HG02885 (cell line): ENCODE data around the gene PRPSAP2.
A peak's percentile ranks its signal among the peaks of the same experiment; 100 is the strongest.

ENCODE experiments used
- ATAC-seq: cut with Tn5 transposase; IDR thresholded peaks from one replicate; pipeline ENCODE4 v1.9.1; 2021; ENCODE audit warnings: mild to moderate bottlenecking; ENCODE audit not compliant: unreplicated experiment, poor library complexity

PRPSAP2 gene

DNA sequence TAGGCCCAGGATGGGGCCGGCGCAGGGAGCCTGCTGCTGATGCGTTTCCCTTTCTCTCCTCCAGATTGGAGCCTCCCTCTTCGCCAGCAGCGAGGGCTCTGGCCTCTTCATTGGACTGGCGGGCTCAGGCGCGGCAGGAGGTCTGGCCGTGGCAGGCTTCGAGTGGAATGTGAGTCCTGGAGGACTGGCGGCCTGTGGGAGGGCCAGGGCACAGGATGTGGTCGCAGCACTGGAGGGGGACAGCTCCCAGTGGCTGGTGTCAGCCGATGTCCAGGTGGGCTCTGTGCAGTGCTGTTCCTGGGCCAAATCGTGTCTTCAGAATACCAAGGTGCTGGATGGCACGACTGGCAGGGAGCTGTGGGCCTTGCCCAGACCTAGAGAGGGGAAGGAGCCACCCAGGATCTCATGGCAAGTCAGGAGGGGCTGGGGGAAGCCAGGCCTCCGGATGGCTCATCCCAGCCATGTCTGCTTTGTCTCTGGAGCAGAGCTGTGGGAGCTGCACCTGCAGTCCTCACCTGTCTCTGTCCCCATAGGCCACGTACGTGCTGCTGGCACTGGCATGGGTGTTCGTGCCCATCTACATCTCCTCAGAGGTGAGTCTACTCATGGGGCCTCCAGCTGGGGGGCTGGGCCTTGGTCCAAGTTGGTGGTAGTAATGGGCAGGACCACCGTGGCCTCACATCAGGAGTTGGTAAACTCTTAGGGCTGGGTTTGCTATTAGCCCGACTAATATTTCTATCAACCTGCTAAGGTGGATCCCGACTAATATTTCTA is 101.3 kb downstream of the PRPSAP2 start:
- no peak for ATAC-seq

- no peak for ATAC-seq
Observed at GRCh38 chr17:18959845-18960240, 101.9 kb downstream of the PRPSAP2 start.

DNA sequence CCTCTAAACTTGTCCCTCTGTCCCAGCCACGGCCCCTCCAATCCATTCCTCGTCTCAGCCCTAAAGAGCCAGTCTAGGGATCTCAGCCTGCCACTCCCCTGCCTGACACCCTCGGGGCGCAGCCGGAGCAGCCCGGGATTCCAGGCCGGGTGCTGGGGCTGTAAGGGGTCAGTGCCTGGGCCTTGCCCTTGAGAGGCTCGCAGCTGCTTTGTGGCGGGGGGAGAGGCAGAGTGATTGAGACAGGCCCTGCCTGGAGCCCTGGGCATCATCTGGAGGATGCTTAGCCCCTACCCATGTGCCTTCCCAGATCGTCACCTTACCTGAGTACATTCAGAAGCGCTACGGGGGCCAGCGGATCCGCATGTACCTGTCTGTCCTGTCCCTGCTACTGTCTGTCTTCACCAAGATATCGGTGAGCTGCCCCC is 102.3 kb downstream of the PRPSAP2 start:
- ATAC-seq: no peak

- peak; percentile 68 for ATAC-seq
Observed at GRCh38 chr17:18960803-18961511, 103.0 kb downstream of the PRPSAP2 start.

DNA sequence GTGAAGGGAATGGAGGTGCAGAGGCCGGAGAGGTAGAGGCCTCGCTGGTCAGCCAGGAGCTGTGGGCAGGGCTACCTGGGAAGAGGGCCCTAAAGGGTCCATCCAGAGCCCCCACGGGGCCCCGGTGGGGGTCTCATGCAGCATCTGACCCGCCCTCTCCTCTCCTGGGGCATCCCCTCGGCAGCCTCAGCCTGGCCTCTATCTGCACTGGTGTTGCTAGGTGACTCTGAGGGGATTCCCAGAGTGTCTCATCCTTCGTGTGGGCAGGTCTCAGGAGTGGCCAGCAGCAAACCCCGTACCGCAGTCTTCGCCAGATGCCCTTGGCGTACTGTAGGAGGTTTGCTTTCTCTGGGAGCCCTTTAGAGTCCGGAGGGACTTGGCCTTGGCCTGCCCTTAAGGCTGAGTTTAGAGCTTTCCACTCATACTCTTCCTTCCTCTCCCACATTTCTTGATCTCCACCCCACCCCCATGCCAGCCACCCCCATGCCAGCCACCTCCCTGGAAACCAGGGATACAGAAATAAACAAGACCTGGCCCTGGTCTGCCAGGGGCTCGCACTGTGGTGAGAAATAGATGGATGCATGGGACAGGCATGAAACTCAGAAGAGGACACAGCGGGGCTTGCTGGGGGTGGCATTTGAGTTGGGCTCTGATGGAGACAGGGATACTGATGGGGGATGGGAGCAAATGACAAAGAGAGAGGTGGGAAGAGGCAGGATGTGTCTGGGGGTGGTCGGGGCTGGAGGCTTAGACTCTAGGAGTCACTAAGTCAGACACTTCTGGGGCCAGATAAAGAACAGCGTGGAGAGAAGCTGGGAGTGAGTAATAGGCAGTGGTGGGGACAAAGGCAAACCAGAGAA is 103.9 kb downstream of the PRPSAP2 start:
- ATAC-seq: no peak

DNA sequence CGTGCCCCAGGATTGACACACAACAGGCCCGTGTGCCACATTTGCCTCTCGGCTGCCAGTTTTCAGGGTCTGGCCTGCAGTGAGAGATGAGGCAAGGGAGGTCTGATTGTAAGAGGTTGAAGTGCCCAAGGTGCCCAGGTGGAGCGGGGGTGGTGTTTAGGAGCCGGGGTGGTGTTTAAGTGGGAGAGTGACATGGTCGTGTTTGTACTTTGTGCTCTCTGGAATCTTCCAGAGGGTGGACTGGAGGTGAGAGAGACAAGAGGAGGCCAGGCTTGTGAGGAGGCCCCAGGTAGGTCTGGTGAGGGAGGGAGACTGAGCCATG is 104.5 kb downstream of the PRPSAP2 start:
- ATAC-seq: no peak

DNA sequence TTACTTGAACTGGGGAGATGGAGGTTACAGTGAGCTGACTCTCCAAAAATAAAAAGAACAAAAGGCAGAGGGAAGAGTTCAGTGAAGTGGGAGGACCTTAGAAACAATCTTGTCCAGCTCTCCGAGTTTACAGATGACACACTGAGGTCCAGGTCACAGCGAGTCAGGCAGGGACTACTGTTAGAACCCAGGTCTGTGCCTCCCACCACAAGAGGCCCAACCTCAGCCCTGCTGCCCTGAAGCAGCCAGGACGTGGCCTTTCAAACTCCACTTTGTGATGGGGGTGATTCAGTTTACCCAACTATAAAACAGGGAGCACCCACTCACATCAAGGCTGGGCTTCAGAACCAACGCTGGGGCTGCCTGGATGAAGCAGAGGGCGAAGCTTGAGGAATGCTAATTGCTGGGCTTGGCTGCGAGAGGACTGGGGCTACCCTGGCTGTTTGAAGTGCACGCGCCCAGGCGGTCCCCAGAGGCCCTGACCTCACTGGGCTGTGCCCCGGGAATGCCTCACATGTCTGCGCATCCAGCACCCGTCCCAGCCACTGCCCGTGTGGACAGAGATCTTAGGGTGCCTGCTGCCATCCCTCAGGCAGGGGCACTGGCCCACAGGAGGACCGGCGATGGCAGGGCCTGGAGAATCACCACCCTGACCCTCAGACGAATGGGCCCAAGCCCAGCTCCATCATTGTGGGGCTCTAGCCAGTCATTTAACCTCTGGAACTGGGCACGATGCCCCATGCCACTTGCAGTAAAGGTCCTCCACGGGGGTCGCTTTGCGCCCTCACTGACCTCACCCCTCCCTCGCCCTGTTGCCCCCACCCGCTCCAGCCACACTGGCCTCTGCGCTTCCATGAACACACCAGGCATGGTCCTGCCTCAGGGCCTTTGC is 105.4 kb downstream of the PRPSAP2 start:
- ATAC-seq: no peak

- ATAC-seq: no peak
Observed at GRCh38 chr17:18964018-18964351, 106.1 kb downstream of the PRPSAP2 start.

GRCh38 chr17:18964550-18964949 is 106.6 kb downstream of the PRPSAP2 start:
- ATAC-seq: no peak

- ATAC-seq: no peak
Observed at GRCh38 chr17:18965530-18966236, 107.8 kb downstream of the PRPSAP2 start.

DNA sequence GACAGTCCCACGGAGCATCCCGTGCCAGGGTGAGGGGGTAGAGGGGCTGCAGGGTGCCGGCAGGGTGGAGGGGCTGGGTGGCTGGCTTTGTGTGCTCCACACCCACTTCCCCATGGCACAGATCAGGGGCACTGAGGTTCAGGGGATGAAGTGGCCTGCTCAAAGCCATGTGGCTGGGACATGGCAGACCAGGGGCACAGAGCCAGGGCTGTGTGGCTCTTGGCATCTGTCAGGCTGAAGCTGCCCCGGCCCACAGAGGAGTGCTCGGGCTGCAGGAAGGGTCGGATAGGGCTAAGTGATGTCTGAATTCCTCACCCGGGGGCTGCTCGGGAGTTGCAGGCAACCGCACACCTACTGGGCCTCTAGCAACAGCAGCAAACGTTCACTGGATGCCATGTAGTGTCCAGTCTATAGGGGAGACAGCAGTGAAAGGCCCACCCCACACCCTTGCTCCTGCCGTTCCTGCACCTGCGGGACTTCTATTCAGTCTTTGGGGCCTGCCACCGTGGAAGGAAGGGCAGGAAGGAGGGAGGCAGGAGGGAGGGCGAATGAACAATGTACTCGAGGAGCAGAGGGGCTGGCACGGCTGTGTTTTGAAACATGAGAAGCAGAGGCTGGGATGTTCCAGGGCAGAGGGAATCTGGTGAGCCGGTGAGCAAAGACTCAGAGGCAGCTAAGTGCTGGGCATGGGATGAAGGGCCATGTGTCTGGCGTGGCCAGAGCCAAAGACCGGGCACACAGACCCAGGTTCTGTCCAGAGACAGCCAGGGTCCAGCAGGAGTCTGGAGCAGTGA is 109.1 kb downstream of the PRPSAP2 start:
- ATAC-seq: no peak

DNA sequence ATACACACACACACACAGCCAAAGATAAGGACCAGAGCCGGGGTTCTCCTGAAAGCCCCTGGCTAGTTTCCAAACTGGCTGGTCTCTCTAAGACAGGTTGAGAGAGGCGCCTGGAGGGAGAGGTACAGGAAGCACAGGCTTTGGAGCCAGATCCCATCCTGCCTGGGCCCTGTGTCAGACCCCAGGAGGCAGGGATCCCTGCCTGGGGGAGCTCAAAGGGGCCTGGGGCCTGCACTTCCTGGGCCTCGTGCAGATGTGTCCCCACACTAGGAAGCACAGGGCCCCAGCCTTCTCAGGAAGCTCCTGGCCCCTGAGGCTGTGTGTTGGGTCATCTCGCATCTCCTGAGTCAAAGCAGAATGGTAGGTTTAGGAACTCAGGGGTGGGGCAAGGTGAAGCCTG is 110.0 kb downstream of the PRPSAP2 start:
- no peak for ATAC-seq

- no peak for ATAC-seq
Observed at GRCh38 chr17:18968345-18968744, 110.4 kb downstream of the PRPSAP2 start.

GRCh38 chr17:18968945-18969887 is 111.3 kb downstream of the PRPSAP2 start:
- no peak for ATAC-seq

DNA sequence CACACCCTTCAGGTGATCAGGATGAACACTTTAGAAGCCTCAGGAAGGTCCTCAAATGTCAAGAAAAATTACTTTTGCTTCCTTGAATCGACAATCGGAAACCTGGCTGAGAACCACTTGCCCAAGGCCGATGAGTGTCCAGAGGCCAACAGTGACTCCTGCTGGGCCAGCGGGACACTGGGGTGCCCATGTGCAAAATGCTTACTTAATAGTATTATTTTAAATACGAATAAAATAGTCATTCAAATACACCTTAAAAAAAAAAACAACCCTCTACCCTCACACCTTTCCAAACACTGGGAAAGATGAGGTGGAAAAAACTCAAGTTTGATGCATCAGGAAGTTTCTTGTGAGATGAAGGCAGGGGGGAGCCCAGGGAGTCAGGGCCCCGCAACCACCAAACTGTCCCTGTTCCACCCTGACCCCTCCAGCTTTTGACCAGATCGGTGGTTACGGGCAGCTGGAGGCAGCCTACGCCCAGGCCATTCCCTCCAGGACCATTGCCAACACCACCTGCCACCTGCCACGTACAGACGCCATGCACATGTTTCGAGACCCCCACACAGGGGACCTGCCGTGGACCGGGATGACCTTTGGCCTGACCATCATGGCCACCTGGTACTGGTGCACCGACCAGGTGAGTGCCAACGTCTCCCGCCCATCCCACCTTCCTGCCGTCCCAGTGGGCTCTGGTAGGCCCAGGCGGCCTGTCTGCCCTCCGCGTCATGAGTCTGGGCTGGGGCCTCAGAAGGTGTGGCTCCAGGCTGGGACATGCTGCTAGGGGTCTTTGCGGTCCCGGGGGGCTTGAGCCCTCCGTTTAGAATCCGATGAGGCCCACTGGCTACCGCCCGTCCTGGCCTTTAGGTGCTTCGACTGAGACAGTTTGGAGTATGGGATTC is 112.9 kb downstream of the PRPSAP2 start:
- no peak for ATAC-seq

GRCh38 chr17:18971801-18972200 is 113.9 kb downstream of the PRPSAP2 start:
- no peak for ATAC-seq
